Measurements from ENCODE around the gene SLC35E2B.
"Not testable (repeated sequence)": the region's sequence is repeated elsewhere in the genome, so short reads cannot be mapped to it uniquely, and the experiment has no call there.

SLC35E2B gene

GRCh38 chr1:1671365-1672119, 21.1 kb downstream of the SLC35E2B start:
- FAIRE-seq = no peak
- DNase-seq (ENCODE audit: insufficient read length, low spot score) = no peak
- no peak for TF ChIP-seq POLR2A (IDR thresholded peaks at IDR 0.05; ENCODE audit: low read depth, low read length)

DNA sequence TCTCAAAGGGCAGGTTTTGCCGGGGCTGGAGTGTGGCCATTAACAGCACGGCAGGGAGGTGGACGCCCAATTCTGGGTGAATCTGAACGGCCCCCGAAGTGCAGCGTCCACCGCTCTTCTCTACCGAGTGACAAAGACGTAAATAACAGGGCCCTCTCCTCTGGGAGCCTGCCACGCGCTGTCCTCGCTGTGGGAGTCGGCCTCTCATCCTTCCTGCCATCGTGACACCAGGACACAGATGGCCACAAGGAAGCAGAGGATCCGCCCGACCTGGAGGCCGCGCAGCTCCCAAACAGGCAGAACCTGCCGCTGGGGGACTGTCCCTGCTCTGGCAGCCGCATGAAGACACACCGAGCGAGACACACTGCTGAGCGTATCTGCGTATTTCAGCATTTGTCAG, 21.7 kb downstream of the SLC35E2B start:
- FAIRE-seq (no peak), DNase-seq (ENCODE audit: insufficient read length, low spot score) (no peak)
- no peak for TF ChIP-seq POLR2A (IDR thresholded peaks at IDR 0.05; ENCODE audit: low read depth, low read length)

- DNase-seq (ENCODE audit: insufficient read length, low spot score) (no peak), FAIRE-seq (no peak)
- TF ChIP-seq POLR2A (IDR thresholded peaks at IDR 0.05; ENCODE audit: low read depth, low read length) = no peak
These were observed 22.8 kb downstream of the SLC35E2B start for GRCh38 chr1:1669468-1670440.

- no peak for FAIRE-seq
- TF ChIP-seq POLR2A (IDR thresholded peaks at IDR 0.05; ENCODE audit: low read depth, low read length) = no peak
- DNase-seq (ENCODE audit: insufficient read length, low spot score) = no peak
These were observed 26.1 kb downstream of the SLC35E2B start for GRCh38 chr1:1666526-1666925.

DNA sequence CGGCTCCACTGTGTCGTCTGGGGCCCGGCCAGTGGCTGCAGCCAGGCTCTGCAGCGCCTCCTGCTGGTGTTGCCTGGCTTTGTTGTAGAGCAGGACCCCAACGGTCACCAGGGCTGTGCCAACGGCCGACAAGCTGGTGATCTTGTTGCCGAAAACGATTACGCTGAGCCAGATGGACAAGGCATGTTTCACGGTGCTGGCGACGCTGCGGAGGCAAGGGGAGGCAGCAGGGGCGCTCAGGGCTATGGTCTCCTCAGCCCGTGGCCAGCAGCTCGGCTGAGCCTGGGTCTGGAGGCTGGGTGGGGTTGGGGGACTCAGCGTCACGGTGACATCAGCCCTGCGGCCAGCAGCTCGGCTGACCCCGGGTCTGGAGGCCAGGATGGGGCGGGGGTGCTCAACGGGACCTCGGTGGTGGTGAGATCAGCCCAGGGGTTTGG, 26.8 kb downstream of the SLC35E2B start:
- TF ChIP-seq POLR2A (IDR thresholded peaks at IDR 0.05; ENCODE audit: low read depth, low read length) = no peak
- no peak for DNase-seq (ENCODE audit: insufficient read length, low spot score)
- no peak for FAIRE-seq

GRCh38 chr1:1664941-1665814, 27.4 kb downstream of the SLC35E2B start:
- DNase-seq (ENCODE audit: insufficient read length, low spot score) (no peak), FAIRE-seq (no peak)
- no peak for TF ChIP-seq POLR2A (IDR thresholded peaks at IDR 0.05; ENCODE audit: low read depth, low read length)

DNA sequence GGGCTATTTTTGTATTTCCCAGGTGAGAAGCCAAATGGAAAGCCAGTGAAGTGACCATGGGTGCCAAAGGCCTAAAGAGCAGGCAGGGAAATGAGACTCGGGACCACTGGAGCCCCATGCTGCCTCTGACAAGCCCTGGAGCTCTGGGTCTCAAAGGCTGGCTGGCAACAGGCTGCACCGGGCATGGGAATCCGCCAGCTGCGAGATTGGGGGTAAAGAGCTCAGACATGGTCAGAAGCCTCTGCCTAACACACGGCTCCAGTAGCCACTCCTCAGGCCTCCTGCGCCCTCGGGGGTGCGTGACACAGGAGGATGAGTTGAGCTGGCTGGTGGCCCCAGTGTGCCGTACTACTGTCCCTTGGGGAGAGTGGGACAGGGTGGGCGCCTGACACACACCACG, 28.3 kb downstream of the SLC35E2B start:
- DNase-seq (ENCODE audit: insufficient read length, low spot score); FAIRE-seq: not testable (repeated sequence)

DNA sequence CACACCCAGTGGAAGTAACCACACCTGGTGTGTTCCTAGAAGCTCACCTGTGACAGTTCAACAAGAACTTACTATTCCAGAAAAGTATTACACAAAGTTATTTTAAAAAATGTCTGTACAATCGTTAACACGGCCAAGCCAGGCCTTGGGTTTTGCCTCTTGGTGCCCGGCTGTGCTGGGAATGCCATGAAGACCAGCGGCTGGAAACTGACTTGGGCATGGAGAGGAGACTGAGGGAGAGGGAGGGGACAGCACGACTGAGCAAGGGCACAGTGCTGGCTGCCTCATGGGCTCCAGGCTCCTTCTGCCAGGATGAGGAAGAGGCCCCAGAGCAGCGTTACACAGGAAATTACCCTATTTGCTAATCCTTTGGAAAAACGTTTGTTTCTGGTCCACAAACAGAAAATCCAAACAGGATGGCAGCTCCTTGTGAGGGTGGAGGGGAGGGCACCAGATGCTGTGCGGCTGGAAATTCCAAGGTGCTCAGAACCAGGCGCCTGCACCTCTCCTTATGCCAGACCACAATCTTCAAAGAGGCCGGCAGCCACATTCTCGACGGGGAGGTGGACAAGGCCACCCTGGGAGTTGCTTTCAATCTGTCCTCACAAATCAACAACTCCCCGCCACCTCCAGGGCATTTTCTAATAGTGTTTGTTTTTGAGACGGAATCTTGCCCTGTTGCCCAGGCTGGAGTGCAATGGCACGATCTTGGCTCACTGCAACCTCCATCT, 29.6 kb downstream of the SLC35E2B start:
- DNase-seq (ENCODE audit: insufficient read length, low spot score) = not testable (repeated sequence)

GRCh38 chr1:1662392-1662791, 30.2 kb downstream of the SLC35E2B start:
- not testable (repeated sequence) for FAIRE-seq

More for the DNA sequence above, 29.6 kb downstream of the SLC35E2B start:
- FAIRE-seq = not testable (repeated sequence)

GRCh38 chr1:1658583-1659549, 33.7 kb downstream of the SLC35E2B start, which contains the start of gene CDK11B:
Gene CDK11B (minus strand): TSS chr1:1659004. CDS start chr1:1657485, 1,519 bp downstream.
- FAIRE-seq = peak; percentile 67
- peak; percentile 72 for DNase-seq (ENCODE audit: insufficient read length, low spot score)

More at GRCh38 chr1:1662392-1662791, 30.2 kb downstream of the SLC35E2B start:
- DNase-seq (ENCODE audit: insufficient read length, low spot score) = not testable (repeated sequence)

DNA sequence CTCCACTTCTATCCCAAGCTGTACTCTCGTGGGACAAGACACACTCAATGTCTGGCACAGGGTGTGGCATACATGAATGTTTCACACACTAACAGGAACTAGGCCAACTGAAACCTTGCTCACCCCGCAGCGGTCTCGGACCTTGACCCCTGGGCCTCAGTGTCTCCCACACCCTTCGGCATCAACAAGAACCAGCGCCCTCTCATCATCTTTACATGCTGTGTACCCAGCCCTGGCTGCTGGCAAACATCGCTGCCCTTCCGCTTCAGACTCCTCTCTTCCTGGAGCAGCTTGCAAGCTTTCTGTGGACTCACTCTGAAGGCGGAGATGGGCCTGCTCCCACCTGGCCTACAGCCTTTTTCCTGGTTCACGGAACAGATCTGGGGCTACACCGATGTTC, 44.3 kb downstream of the SLC35E2B start:
- not testable (repeated sequence) for DNase-seq (ENCODE audit: insufficient read length, low spot score); FAIRE-seq

- not testable (repeated sequence) for FAIRE-seq; DNase-seq (ENCODE audit: insufficient read length, low spot score)
These were observed 44.9 kb downstream of the SLC35E2B start for GRCh38 chr1:1647567-1648241.

DNA sequence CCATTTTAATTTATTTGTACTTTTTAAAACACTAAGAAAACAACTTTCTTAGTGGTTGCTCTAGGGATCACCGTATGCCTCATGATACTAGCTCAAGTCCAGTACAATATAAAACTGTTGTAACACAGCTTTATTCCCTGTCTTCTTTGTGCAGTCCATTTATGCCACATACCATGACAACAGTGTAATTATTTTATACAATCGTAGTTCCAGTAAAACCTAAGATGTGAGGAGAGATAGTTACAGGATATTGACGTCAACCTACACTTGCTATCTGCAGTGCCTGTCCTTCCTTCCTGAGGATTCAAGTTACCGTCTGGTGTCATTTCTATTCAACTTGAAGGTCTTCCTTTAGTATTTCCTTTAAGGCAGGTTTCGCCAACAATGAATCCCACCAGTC, 46.3 kb downstream of the SLC35E2B start:
- not testable (repeated sequence) for DNase-seq (ENCODE audit: insufficient read length, low spot score); FAIRE-seq

DNA sequence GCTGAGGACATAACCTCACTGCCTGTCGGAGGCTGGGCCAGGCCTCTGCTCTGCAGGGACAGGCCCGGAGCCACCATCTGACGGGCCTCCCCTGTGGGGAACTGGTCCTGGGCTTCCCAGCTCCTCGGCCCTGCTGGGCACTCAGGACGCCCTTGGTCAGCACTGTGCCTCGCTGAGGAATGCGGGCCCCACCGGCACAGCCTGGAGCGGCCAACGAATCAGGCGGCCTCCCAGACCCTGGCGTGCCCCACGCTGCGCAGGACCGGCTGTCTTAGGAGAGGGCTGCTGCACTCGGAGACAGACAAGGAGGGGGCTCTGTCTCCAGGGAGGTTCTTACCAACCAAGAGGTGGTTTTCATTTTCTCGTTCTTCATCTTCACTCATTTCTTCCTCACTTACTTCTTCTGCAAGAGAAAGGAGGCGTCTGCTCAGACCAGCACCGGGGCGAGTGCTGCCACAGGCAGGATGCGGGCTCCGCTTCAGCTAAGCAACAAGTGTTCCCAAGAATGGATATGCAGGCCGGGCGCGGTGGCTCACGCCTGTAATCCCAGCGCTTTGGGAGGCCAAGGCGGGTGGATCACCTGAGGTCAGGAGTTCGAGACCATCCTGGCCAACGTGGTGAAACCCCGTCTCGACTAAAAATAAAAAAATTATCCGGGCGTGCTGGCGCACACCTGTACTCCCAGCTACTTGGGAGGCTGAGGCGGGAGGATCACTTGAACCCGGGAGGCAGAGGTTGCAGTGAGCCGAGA, 51.7 kb downstream of the SLC35E2B start:
- DNase-seq (ENCODE audit: insufficient read length, low spot score); FAIRE-seq: not testable (repeated sequence)

DNA sequence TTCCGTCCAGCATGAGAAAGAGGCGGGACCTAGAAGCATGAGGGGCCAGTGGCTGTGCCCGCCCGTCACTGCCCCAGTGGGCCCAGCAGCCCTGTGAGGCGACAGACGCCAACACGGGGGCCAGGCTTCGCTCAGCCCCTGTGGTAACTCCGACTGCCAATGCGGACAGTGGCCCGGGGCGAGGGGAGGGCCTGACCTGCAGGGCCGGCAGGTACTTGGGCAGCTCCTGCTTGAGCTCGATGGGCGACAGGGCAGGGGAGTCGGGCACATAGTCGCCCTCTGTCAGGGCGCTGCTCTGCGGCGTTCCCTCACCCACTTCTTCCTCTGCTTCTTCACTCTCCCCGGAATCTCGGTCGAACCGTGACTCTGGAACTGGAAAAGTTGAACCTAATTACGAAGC, 52.5 kb downstream of the SLC35E2B start:
- not testable (repeated sequence) for FAIRE-seq; DNase-seq (ENCODE audit: insufficient read length, low spot score)

- not testable (repeated sequence) for DNase-seq (ENCODE audit: insufficient read length, low spot score); FAIRE-seq
These were observed 53.2 kb downstream of the SLC35E2B start for GRCh38 chr1:1639368-1639767.

Measured in H54 (cell line).